Heart left ventricle (tissue), 13 donors: ENCODE data around the gene PRRT2.

Experiments used
- POLR2A ChIP-seq, 2 donors: fragments of 450-650 bp; IDR thresholded peaks; one replicate each; pipeline ENCODE4 v1.6.1; 2017; ENCODE audit warnings: antibody characterized with exemption in 2 of 2, mild to moderate bottlenecking in 2 of 2, moderate library complexity in 2 of 2
- TF ChIP-seq, protein P1 (sequence below), 12 donors: fragments of 200-600 bp; sonication (generic) in 4 of 12; IDR thresholded peaks; one replicate each; pipeline versions ENCODE4 v1.5.0 to v1.8.0; 2018 to 2022; ENCODE audit warnings: antibody characterized with exemption in 12 of 12, mild to moderate bottlenecking in 5 of 12
- donor health status: ischemic (EF 13 %, LVEDD 7.1; RV severe dilation, severe dysfunction).
- donor health status: DM: no; HTN: yes; CAD: no.
- donor health status: DM: no; HTN: no; CAD: no.
- donor health status: ischemic (EF 25% LVEDD 6.9; RV normal size, moderate dysfunction).
- donor health status: ischemic (EF 25% LVEDD 5.7; RV mildly dilated, moderate dysfunction).
- donor health status: ischemic (EF 35%, LVEDD 5.7; RV mildly dilated, moderate dysfunction).
- donor health status: nonischemic (EF 11% LVEDD 7.7; RV severe dilation, severe dysfunction).
- donor health status: DM: yes; HTN: yes; CAD: no.
- donor health status: PGD.
- donor health status: ischemic (EF 29% LVEDD 5.4; RV normal size, mild dysfunction).
- donor health status: nonischemic (EF 23%, LVEDD 6.1; RV moderate dilation, normal function).

DNA sequence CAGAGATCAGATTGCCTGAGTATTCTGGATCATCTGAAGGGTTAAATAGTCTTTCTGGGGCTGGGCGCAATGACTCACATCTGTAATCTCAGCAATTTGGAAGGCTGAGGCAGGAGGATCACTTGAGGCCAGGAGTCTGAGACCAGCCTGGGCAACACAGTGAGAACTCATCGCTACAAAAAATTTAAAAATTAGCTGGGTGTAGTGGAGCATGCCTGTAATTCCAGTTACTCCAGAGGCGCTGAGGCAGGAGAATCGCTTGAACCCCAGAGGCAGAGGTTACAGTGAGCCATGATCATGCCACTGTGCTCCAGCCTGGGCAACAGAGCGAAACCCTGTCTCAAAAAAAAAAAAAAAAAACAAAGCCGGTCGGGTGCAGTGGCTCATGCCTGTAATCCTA is 23.9 kb downstream of the PRRT2 start:
- TF ChIP-seq, protein P1, sequence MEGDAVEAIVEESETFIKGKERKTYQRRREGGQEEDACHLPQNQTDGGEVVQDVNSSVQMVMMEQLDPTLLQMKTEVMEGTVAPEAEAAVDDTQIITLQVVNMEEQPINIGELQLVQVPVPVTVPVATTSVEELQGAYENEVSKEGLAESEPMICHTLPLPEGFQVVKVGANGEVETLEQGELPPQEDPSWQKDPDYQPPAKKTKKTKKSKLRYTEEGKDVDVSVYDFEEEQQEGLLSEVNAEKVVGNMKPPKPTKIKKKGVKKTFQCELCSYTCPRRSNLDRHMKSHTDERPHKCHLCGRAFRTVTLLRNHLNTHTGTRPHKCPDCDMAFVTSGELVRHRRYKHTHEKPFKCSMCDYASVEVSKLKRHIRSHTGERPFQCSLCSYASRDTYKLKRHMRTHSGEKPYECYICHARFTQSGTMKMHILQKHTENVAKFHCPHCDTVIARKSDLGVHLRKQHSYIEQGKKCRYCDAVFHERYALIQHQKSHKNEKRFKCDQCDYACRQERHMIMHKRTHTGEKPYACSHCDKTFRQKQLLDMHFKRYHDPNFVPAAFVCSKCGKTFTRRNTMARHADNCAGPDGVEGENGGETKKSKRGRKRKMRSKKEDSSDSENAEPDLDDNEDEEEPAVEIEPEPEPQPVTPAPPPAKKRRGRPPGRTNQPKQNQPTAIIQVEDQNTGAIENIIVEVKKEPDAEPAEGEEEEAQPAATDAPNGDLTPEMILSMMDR (IDR thresholded peaks at IDR 0.05), result no peak
- no peak for TF ChIP-seq POLR2A (IDR thresholded peaks at IDR 0.05)
